HG03103 (cell line): ENCODE data around the gene SPRY4.
A peak's percentile ranks its signal among the peaks of the same experiment; 100 is the strongest.
"Not testable (repeated sequence)": the region's sequence is repeated elsewhere in the genome, so short reads cannot be mapped to it uniquely, and the experiment has no call there.

Experiments
- ATAC-seq: cut with Tn5 transposase; IDR thresholded peaks from one replicate; pipeline ENCODE4 v1.9.1; 2021; ENCODE audit warnings: low read depth; ENCODE audit not compliant: unreplicated experiment

SPRY4 gene

DNA sequence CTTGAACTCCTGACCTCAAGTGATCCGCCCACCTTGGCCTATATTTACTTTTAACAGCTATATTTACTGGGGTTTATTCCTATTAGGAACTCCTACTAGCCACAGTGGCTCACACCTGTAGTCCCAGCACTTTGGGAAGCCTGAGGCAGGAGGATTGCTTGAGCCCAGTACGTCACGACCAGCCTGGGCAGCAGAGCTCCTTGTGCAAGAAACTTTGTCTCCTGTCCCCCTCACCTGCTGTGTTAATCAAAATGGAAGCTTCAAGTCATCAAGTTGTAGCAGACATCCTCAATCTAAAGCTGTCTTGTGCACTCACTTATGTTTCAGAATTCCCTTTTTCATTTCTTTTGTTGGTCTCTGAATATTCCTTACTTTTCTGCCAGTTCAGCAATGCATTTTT lies 15.0 kb upstream of the SPRY4 start:
- no peak for ATAC-seq

GRCh38 chr5:142334538-142334937 lies 9.7 kb upstream of the SPRY4 start:
- no peak for ATAC-seq

- not testable (repeated sequence) for ATAC-seq
Observed at GRCh38 chr5:142333749-142334148, 8.9 kb upstream of the SPRY4 start.

DNA sequence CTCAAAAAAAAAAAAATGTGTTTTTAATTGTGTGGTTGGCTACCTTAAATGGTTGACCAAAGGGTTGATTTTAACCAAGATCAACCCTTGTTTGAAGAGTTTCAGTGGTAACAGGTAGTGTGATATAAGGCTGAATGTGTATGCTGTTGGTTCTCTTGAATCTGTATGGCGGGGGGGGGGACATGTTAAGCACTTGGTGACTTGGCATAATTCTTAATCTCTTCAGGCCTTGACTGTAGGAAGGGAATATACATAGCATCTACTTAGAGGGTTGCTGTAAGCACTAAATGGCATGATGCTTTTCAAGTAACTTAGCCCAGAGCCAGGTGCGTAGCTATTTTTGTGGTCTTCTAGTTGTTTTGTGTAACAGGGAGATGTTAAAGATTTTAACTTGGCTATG lies 5.6 kb upstream of the SPRY4 start:
- no peak for ATAC-seq

- ATAC-seq, result no peak
Observed at GRCh38 chr5:142330026-142330425, 5.2 kb upstream of the SPRY4 start.

- no peak for ATAC-seq
Observed at GRCh38 chr5:142327111-142327842, 2.5 kb upstream of the SPRY4 start.

- ATAC-seq, result no peak
Observed at GRCh38 chr5:142326480-142326938, 1.7 kb upstream of the SPRY4 start.

- no peak for ATAC-seq
Observed at GRCh38 chr5:142325725-142326479, 1.1 kb upstream of the SPRY4 start.

DNA sequence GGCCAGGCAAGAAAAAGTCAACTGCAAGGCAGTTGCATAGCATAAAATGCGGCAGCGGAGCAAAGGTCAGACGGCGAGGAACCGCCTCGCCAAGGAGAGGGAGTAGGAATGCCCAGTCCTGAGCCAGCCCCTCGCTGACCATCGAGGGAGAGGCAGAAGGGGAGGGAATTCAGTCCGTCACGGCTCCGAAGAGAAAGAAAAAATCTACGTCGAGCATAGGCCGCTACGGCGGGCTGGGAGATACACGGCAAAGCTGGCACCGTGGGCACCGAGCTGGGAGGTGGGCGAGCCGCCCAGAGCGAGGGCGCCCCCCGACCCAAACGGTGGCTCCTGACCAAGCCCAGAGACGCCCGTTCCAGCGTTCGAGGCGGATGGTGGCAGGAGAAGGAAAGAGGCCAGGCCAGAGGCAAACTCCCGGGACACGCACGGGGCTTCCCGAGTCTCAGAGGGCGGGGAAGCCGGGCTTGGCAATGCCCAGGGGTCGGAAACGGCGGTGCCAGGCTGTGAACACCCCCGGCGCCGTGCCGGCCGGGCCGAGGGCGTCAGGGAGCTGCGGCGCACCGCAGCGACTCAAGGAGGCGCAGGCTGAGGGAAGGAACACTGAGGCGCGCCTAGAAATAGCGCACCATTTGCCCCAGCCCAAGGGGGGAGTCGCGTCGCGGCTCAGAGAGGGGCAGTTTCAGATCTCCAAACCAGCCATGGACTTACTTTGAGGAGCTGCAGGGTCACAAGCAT lies 518 bp downstream of the SPRY4 start:
- ATAC-seq, result peak; percentile 32

- no peak for ATAC-seq
Observed at GRCh38 chr5:142323480-142324135, 1.2 kb downstream of the SPRY4 start.

DNA sequence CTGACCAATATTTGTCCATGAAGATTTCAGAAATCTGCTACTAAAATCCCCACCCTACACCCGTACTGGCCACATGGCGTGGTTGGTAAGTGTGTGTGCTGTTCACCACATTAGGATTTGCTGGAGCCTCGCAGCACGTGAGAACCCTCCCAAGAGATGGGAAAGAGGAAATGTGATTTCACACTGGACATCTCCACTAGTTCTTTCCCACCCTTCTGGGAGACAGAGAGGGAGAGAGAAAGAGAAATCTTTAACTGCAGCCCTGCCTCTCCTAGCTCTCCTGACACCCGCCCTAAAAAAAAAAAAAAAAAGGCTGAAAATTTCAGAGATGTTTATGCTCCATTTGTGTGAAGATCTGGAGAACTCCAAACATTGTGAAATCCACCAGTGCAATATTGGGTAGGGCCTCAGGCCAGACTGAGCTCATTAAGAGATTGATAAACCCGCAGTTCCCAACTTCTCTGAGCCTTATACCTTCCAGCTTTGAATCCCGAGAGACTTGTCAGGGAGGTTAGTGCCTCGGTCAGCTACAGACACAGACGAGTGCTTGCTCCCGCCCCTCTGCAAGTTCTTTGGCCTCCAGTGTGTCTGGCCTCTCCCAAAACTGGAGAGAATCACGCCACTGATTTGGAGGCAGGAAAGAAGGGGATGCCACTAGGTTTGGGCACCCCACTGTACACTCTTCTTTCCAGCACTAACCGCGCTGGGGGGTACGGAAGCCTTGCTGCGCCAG lies 1.9 kb downstream of the SPRY4 start:
- ATAC-seq, result no peak

- no peak for ATAC-seq
Observed at GRCh38 chr5:142322403-142322746, 2.4 kb downstream of the SPRY4 start.

DNA sequence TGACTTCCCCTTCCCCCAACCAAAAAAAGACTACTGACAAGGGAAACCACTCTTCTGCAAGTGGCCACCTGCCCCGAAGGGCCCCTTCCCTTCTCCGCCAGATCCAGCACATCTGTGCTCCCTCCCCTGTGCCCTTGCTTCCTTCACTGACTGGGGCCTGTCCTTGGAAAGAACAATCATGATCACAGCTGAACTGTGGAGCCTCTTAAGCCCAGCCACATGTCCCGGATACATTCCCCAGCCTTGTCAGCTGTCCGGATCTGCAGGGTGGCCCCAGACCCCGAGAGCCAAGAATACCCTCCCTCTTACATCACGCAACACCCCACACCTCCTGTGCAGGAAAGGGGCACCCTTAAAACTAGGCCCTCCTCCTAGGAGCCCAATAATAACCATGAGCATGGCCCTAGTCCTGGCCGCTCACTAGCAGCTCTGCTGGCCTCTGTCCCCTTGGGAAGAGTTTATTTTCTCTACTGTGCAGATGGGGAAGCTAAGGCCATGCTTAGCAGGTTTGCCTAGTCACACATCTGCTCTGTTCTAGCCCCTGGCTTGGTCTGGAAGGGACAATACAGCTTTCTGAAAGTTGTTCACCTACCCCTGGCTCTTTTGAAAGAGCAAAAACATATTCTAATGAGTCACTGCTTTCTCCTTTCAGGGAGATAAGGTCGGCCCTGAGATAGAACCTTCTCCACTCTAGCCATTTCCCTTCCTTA lies 3.8 kb downstream of the SPRY4 start:
- no peak for ATAC-seq

DNA sequence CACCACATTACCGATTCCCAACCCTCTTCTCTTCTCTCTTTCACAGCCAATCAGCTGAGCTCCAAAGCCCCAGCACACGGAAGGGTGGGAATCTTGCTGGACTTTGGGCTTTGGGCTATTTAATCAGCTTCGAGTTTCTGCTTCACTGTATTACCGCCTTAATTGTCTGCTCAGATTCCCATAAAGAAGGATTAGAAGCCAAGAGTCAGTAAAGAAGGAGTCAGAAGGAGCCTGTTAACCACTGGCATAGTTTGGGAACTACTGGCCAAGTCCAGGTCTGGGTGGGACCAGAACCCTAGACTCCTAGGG lies 4.4 kb downstream of the SPRY4 start:
- no peak for ATAC-seq

DNA sequence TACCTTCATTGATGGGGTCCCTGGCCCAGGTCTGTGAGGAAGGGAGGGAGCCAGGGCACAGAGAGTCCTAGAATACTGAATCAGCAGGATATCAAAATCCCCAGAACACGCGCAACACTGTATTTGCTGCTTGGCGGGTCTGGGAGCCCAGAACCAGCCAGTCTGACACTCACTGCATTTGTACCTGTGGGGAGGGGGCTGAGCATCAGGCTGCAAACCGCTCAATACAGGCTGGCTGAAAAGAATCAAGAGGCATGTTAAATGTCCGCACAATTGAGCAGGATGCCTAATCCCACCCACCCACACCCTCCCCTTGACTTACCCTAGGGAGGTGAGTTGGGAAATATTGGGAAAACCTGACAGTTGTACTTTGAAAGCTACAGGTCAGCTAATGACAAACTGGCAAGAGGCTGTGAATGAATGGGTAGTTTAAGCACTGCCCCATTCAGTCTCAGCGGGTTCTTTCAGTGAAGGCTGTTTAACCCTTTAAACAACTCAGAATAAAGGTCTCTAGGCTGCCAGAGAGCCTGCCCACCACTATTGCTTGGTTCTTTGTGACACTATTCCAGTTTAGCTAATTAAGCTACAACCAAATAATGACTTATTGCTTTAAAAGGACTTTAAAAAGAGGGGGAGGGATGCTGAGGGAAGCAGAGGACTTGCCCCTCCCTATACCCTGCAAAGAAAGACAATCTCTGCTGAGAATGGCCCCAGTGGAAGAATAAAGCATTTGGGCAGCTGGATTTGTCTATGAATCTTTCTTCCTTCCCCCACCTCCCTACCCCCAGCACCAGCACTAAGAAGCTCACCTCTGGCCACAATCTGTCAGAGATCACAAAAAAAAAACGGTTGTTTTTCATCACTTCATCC lies 5.0 kb downstream of the SPRY4 start:
- no peak for ATAC-seq

- no peak for ATAC-seq
Observed at GRCh38 chr5:142319105-142319504, 5.7 kb downstream of the SPRY4 start.

DNA sequence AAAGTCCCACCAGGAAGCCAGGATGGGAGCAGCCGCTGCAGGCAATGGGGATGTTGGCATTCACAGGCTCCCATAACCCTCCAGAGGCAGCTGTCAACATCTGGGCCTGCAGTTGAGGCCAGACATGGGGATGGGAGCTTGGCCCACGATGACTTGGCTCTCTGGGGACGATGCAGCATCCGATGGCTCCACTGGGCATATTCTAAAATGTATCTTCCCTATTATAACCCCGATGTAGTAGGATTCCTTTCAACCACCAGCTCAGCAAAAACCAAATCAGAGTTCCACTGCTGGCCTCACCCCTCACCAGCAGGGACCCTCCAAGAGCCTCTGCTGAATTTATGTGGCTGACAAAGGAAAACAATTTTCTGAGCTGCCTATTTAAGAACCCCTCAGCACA lies 7.1 kb downstream of the SPRY4 start:
- ATAC-seq, result no peak

GRCh38 chr5:142317173-142317572 lies 7.6 kb downstream of the SPRY4 start:
- ATAC-seq, result no peak

GRCh38 chr5:142316681-142317080 lies 8.1 kb downstream of the SPRY4 start:
- no peak for ATAC-seq
